ENCODE results near the gene TEX47.

The TEX47 gene

GRCh38 chr7:88761779-88762178, 33.8 kb downstream of the TEX47 start:
- Histone ChIP-seq H3K9ac (ENCODE audit: low read depth, low read length) (no peak overlapping the region), H3K9me3 (ENCODE audit: control insufficient read depth, insufficient read depth, low read length) (no peaks in the 10 kb centered on the region), H3K4me1 (ENCODE audit: insufficient read depth, low read length) (no peaks in the 10 kb centered on the region)

GRCh38 chr7:88760136-88760515, 35.4 kb downstream of the TEX47 start:
- H3K4me1 ChIP-seq (ENCODE audit: insufficient read depth, low read length), result no peaks in the 10 kb centered on the region
- peak overlapping the region; percentile 56; the same call in 1 of the 2 replicates for H3K9ac ChIP-seq (ENCODE audit: low read depth, low read length)
- no peaks in the 10 kb centered on the region for H3K9me3 ChIP-seq (ENCODE audit: control insufficient read depth, insufficient read depth, low read length)
- no peaks in the 10 kb centered on the region for H3K36me3 ChIP-seq (ENCODE audit: insufficient read depth, low read length)

More at GRCh38 chr7:88761779-88762178, 33.8 kb downstream of the TEX47 start:
- no peaks in the 10 kb centered on the region for H3K36me3 ChIP-seq (ENCODE audit: insufficient read depth, low read length)

GRCh38 chr7:88759230-88760135, 36.1 kb downstream of the TEX47 start, which contains the start of gene ZNF804B:
TSS of gene ZNF804B (plus strand) at chr7:88759700. CDS start at chr7:88759977, 277 bp downstream.
- Histone ChIP-seq H3K9me3 (ENCODE audit: control insufficient read depth, insufficient read depth, low read length) (no peaks in the 10 kb centered on the region), H3K36me3 (ENCODE audit: insufficient read depth, low read length) (no peaks in the 10 kb centered on the region), H3K9ac (ENCODE audit: low read depth, low read length) (peak within 1 kb of the TSS; percentile 56; the same call in 1 of the 2 replicates), H3K4me1 (ENCODE audit: insufficient read depth, low read length) (no peaks in the 10 kb centered on the region)

- Histone ChIP-seq H3K9ac (ENCODE audit: low read depth, low read length) (peak overlapping the region; percentile 56; the same call in 1 of the 2 replicates), H3K9me3 (ENCODE audit: control insufficient read depth, insufficient read depth, low read length) (no peaks in the 10 kb centered on the region), H3K4me1 (ENCODE audit: insufficient read depth, low read length) (no peaks in the 10 kb centered on the region), H3K36me3 (ENCODE audit: insufficient read depth, low read length) (no peaks in the 10 kb centered on the region)
Measured at GRCh38 chr7:88758381-88759229, 36.9 kb downstream of the TEX47 start.

GRCh38 chr7:88757371-88757770, 38.2 kb downstream of the TEX47 start:
- H3K4me1 ChIP-seq (ENCODE audit: insufficient read depth, low read length), result no peaks in the 10 kb centered on the region
- no peak overlapping the region for H3K9ac ChIP-seq (ENCODE audit: low read depth, low read length)
- no peaks in the 10 kb centered on the region for H3K36me3 ChIP-seq (ENCODE audit: insufficient read depth, low read length)
- H3K9me3 ChIP-seq (ENCODE audit: control insufficient read depth, insufficient read depth, low read length), result no peaks in the 10 kb centered on the region

GRCh38 chr7:88756802-88757201, 38.7 kb downstream of the TEX47 start:
- Histone ChIP-seq H3K4me1 (ENCODE audit: insufficient read depth, low read length) (no peaks in the 10 kb centered on the region), H3K9ac (ENCODE audit: low read depth, low read length) (no peak overlapping the region), H3K36me3 (ENCODE audit: insufficient read depth, low read length) (no peaks in the 10 kb centered on the region), H3K9me3 (ENCODE audit: control insufficient read depth, insufficient read depth, low read length) (no peaks in the 10 kb centered on the region)

- Histone ChIP-seq H3K9me3 (ENCODE audit: control insufficient read depth, insufficient read depth, low read length) (no peaks in the 10 kb centered on the region), H3K36me3 (ENCODE audit: insufficient read depth, low read length) (no peaks in the 10 kb centered on the region), H3K4me1 (ENCODE audit: insufficient read depth, low read length) (no peaks in the 10 kb centered on the region), H3K9ac (ENCODE audit: low read depth, low read length) (no peak overlapping the region)
Measured at GRCh38 chr7:88746126-88746525, 49.4 kb downstream of the TEX47 start.

Data from ES-I3 (cell line).